GM10847 (cell line): Measurements from ENCODE around the gene MKNK2.

Source experiments
- POLR2A ChIP-seq: IDR thresholded peaks from 2 replicates; pipeline ENCODE4 v1.6.1; 2011; ENCODE audit not compliant: insufficient read length; ENCODE audit errors: extremely low read depth

Gene MKNK2

GRCh38 chr19:2042485-2043250, 8.4 kb downstream of the MKNK2 start:
- peak; percentile 19 for TF ChIP-seq POLR2A

DNA sequence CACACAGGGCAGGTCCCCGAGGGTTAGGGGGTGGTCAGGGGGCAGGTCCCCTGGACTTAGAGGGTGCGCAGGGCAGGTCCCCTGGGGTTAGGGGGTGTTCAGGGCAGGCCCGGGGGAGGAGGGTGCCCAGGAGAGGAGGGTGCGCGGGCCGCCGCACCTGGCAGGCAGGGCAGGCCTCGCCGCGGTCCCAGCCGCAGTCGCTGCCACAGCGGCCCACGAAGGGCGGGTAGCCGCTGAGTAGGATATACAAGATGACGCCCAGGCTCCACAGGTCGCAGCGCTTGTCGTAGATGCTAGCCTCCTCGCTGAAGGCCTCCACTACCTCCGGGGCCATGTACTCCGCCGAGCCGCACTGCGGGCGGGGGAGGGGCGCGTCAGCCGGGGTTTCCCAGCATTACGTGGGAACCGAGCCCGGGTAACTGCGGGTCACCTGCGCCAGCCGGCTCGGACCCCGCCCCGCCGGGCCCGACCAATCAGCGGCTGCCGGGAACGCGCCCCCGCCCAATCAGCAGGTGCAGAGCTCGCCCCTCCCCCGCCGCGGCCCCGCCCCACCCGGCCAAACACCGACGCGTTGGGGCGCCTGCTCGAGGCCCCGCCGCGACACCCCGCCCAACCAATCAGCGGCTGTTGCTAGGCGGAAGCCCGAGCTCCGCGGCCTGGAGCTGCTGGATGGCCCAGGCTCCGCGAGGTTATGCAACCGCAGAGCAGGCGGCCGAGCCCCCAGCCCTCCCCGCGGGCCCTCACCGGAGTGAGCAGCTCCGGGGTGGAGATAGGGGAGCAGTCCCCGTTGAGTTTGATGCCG, 9.2 kb downstream of the MKNK2 start:
- no peak for TF ChIP-seq POLR2A

- TF ChIP-seq POLR2A: no peak
These were observed 9.7 kb downstream of the MKNK2 start for GRCh38 chr19:2041433-2041682.

GRCh38 chr19:2040647-2041432, 10.2 kb downstream of the MKNK2 start:
- no peak for TF ChIP-seq POLR2A

DNA sequence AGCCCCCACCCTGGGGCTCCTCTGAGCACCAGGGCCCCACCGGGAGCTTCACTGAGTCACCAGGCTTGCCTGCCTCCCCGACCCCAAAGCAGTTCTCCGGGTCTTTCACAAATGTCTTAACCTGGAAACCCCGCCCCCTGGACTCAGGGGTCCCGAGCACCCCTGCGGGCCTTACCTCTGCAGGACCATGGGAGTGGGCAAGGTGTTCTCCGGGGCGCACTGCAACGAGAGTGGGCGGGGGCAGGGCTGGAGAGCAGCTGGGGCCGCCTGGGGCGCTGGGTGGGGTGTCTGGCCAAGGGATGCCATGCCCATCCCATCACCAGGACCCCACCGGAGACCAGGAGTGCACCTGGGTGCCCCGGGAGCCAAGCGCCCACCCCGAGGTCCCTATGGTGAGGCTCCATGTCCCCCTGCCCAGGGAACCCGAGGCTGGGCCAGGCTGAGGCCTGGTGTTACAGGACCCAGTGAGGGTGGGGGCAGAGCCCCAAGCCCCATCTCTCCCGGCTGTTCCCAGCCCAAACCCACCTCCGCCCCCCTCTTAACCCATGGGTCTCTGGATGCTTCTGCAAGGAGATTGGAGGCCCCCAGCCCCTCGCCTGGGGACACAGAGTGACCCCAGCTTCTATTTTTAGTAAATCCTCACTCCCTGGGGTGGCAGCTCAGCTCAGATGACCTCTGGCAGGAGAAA, 10.9 kb downstream of the MKNK2 start:
- no peak for TF ChIP-seq POLR2A

DNA sequence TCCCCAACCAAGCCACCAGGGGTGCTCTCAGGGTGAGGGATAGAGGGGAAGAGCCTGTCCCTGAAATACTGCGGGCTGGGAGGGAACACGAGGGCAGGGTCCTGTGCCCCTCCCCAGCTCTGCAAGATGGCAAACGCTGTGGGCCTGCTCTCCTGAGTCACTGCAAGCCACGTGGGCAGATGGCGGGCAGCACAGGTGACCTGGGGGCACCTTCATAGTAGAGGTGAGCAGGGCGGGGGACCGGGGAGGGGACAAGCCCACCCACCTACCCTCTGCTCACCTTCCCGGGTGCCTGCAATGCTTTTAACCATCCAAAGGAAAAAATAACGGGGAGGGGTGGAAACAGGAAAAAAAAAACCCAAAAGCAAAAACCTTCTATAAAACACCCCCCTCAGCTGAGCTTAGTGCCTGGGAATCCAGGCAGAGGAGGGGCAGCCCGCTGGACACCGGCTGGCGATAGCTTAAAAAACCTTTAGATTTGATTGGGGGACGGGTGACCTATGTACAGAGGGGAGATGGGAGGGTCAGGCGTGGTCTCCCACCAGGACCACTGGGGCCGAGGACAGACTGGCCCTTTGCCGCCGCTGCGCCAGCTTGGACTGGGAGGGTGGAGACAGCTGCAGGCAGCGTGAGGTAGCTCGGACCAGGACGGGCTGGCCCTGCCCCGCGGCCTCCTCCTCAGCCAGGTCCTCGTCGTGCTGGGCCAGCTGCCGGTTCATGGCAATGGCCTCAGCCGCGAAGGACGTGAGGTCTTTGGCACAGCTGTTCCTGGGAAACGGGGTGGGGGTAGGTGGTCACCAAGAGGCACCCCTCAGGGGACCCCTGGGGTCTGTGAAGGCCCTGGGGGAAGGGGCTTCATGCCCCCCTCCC, 11.7 kb downstream of the MKNK2 start:
- TF ChIP-seq POLR2A: no peak

GRCh38 chr19:2038284-2039088, 12.6 kb downstream of the MKNK2 start:
- no peak for TF ChIP-seq POLR2A

DNA sequence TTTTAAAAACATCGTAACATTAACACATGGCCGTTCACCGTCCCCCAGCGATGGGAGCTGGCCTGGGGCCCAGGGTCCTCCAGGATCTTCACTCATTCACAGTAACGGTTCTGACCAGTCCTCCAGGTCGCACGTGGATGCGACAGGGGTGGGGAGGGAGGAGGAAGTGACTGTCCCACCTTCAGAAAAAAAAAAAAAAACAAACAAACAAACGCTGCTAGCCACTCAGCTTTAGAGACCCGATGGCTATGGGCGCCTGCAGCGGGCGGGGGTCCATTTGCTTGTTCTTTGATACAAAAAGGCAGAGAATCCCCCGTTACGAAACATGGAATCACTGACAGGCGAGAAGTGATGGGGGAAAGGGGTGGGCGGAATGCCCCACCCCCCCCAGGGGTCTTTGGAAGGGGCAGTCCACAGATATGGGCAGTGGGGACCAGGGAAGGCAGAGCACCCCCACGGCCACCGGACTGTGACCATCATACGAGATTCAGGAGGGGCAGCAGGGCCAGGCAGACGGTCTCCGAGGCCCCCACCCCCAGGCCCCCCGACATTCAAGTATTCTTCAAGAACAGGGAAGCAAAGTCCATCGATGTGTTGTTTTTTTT, 13.3 kb downstream of the MKNK2 start:
- TF ChIP-seq POLR2A: no peak

- no peak for TF ChIP-seq POLR2A
These were observed 14.6 kb downstream of the MKNK2 start for GRCh38 chr19:2036424-2036823.

DNA sequence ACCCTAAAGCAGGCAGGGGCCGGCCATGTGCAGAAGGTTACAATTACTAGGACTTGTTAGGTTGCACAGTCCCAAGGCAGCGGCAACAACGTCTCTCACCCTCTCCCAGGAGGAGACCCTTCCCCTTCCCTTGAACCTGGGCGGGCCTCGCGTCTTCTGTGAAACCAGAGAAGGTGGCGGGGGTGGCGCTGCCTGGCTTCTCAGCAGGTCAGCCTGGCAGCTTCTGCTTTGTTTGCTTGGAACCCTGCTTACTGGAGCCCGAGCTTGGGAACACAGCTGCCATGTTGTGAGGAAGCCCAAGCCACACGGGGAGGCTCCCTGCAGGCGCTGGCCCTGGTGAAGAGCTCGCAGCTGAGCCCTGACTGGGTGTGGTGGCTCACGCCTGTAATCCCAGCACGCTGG, 15.5 kb downstream of the MKNK2 start:
- TF ChIP-seq POLR2A: no peak

GRCh38 chr19:2034729-2035589, 16.1 kb downstream of the MKNK2 start:
- TF ChIP-seq POLR2A: no peak

GRCh38 chr19:2033825-2034159, 17.3 kb downstream of the MKNK2 start:
- no peak for TF ChIP-seq POLR2A

DNA sequence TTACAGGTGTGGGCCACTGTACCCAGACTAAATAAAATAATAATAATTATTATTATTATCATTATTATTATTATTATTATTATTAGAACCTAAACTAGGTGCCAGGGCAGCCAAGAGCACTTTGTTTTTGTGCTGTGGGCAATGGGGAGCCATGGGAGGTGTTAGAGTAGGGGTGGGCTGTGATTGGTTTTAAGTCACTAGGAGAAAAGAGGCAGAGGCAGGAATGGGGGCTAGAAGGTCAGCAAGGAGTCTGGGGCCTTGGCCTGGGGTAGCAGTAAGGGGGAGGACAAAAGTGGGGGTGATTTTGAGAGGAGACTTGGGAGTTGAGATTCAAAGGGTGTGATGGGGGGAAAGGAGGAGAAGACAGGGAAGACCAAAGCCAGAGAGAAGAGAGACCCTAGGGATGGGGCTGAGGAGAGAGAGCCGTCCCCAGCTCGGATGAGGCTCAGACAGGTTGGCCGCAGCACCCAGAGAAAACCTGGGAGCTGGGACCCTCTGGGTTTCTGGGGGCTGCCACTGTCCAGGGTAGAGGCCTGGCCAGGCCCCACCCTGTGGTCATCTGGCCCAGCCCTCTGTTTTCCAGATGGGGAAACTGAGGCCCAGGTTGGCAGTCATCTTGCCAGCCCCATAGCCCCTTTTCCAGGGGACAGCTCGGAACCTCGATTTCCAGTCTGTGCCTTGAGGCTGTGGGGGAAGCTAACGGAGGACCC, 17.8 kb downstream of the MKNK2 start:
- no peak for TF ChIP-seq POLR2A
